ENCODE data around the gene DNTTIP2.

DNTTIP2 gene

GRCh38 chr1:93869653-93870052 is 9.4 kb downstream of the DNTTIP2 start:
- TF ChIP-seq, protein P1, sequence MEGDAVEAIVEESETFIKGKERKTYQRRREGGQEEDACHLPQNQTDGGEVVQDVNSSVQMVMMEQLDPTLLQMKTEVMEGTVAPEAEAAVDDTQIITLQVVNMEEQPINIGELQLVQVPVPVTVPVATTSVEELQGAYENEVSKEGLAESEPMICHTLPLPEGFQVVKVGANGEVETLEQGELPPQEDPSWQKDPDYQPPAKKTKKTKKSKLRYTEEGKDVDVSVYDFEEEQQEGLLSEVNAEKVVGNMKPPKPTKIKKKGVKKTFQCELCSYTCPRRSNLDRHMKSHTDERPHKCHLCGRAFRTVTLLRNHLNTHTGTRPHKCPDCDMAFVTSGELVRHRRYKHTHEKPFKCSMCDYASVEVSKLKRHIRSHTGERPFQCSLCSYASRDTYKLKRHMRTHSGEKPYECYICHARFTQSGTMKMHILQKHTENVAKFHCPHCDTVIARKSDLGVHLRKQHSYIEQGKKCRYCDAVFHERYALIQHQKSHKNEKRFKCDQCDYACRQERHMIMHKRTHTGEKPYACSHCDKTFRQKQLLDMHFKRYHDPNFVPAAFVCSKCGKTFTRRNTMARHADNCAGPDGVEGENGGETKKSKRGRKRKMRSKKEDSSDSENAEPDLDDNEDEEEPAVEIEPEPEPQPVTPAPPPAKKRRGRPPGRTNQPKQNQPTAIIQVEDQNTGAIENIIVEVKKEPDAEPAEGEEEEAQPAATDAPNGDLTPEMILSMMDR (IDR thresholded peaks at IDR 0.05): no peak

GRCh38 chr1:93865253-93865652 is 13.8 kb downstream of the DNTTIP2 start:
- TF ChIP-seq, protein P1 (IDR thresholded peaks at IDR 0.05): no peak

GRCh38 chr1:93864175-93864574 is 14.8 kb downstream of the DNTTIP2 start:
- TF ChIP-seq, protein P1 (IDR thresholded peaks at IDR 0.05): no peak

DNA sequence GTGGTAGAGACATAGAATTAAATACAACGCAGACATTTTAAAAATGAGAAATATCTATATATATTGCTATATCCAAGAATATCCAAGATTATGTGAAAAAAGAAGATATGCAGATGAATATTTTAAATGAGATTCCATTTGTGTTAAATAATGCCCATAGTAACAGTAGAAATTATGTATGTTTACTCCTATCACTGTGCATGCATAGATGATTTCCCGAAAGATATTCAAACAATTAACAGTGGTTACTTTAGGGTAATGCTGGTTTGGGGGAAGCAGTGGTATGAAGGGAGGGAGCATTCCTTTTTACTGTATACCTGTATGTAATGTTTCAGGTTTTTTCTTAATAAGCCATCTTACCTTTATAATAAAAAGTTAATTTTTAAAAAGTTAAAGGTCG is 25.1 kb downstream of the DNTTIP2 start:
- TF ChIP-seq, protein P1 (IDR thresholded peaks at IDR 0.05): no peak

GRCh38 chr1:93851878-93852277 is 27.1 kb downstream of the DNTTIP2 start:
- TF ChIP-seq, protein P1 (IDR thresholded peaks at IDR 0.05): no peak

GRCh38 chr1:93851327-93851712 is 27.7 kb downstream of the DNTTIP2 start:
- TF ChIP-seq, protein P1 (IDR thresholded peaks at IDR 0.05): no peak

DNA sequence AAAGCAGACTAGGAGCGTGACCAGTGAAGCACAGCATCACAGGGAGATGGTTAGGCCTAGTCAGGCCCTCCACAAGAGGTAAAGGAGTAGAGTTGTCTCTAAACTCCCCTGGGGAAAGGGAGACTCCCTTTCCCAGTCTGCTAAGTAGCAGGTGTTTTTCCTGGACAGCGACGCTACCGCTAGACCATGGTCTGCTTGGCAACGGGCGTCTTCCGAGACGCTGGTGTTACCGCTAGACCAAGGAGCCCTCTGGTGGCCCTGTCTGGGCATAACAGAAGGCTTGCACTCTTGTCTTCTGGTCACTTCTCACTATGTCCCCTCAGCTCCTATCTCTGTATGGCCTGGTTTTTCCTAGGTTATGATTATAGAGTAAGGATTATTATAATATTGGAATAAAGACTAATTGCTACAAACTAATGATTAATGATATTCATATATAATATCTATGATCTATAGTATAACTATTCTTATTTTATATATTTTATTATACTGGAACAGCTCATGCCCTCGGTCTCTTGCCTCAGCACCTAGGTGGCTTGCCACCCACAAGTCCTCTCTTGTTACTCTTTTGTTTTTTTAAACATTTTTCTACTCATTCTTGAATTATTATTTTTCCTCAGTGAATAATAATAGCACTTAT is 28.2 kb downstream of the DNTTIP2 start:
- TF ChIP-seq, protein P1 (IDR thresholded peaks at IDR 0.05): peak; percentile 47; the same call in 1 of the 2 replicates
